AG09309 (cell line): Measurements from ENCODE around the gene B9D2.

ENCODE experiments used
- DNase-seq: peaks from one replicate; pipeline ENCODE4 v3.0.0-alpha.2; 2010; ENCODE audit warnings: low read depth
- H3K4me3 ChIP-seq: 2 replicates; pipeline ENCODE4 v1.5.1; 2011; ENCODE audit warnings: mild to moderate bottlenecking, low read depth, low read length, moderate library complexity; ENCODE audit not compliant: control insufficient read depth
- TF ChIP-seq, protein P1 (sequence below): IDR thresholded peaks from 2 replicates; pipeline ENCODE4 v1.5.1; 2011; ENCODE audit warnings: mild to moderate bottlenecking, low read depth, low read length, inconsistent platforms; ENCODE audit not compliant: insufficient read depth, control insufficient read depth; ENCODE audit errors: missing control alignments

The B9D2 gene

GRCh38 chr19:41408256-41408655 is 44.3 kb upstream of the B9D2 start:
- no peak for DNase-seq
- TF ChIP-seq, protein P1, sequence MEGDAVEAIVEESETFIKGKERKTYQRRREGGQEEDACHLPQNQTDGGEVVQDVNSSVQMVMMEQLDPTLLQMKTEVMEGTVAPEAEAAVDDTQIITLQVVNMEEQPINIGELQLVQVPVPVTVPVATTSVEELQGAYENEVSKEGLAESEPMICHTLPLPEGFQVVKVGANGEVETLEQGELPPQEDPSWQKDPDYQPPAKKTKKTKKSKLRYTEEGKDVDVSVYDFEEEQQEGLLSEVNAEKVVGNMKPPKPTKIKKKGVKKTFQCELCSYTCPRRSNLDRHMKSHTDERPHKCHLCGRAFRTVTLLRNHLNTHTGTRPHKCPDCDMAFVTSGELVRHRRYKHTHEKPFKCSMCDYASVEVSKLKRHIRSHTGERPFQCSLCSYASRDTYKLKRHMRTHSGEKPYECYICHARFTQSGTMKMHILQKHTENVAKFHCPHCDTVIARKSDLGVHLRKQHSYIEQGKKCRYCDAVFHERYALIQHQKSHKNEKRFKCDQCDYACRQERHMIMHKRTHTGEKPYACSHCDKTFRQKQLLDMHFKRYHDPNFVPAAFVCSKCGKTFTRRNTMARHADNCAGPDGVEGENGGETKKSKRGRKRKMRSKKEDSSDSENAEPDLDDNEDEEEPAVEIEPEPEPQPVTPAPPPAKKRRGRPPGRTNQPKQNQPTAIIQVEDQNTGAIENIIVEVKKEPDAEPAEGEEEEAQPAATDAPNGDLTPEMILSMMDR, result no peak
- no peak overlapping the region for H3K4me3 ChIP-seq

GRCh38 chr19:41407271-41407670 is 43.3 kb upstream of the B9D2 start:
- DNase-seq, result no peak
- no peak overlapping the region for H3K4me3 ChIP-seq
- TF ChIP-seq, protein P1, result no peak

GRCh38 chr19:41405776-41406175 is 41.8 kb upstream of the B9D2 start:
- no peak overlapping the region for H3K4me3 ChIP-seq

DNA sequence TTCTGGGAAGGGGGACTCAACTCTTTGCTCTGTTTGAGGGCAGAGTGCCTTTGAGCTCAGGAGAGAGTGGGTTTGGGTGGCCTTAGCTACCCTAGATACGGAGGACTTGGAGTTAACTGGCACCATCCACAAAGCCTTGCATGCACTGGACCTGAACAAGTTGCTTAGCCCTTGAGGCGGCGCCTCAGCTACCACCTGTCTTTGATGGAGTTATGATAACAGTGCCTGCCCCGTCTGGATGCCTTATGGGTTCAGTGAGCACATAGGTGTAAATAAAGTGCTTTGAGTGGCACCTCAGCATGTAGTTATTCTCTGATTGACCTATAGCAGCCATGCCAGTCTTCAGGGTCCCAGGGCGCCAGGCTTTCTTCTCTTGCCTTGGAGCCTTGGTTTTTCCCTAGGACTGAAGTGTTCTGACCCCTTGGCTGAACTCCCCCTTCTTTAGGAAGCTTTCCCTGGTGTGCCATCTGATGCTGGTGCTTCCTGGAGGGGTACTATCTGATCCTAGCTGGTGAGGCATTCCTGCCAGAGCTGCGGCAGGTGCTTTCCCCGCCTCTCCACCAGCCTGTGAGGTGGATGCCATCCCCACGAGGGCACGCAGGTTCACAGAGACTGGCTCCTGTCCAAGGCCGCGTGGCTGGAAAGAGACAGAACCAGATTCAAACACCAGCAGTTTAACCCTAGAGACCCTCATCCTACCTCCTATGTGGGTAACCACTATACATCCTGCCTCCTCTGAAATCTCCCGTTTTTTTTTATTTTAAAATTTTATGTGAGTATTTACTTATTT is 39.4 kb upstream of the B9D2 start:
- TF ChIP-seq, protein P1, result no peak
- DNase-seq, result no peak
- no peak overlapping the region for H3K4me3 ChIP-seq

More at GRCh38 chr19:41405776-41406175, 41.8 kb upstream of the B9D2 start:
- DNase-seq, result no peak
- TF ChIP-seq, protein P1, result no peak

DNA sequence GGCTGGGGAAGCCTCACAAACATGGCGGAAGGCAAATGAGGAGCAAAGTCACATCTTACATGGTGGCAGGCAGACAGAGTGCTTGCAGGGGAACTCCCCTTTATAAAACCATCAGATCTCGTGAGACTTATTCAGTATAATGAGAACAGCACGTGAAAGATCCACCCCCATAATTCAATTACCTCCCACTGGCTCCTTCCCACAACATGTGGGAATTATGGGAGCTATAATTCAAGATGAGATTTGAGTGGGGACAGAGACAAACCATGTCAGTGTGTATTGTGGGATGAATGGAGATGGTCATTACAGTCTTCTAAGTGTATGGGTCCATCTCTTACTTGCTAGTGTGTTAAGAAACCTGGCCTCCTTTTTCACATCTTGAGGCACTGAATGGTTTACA is 38.1 kb upstream of the B9D2 start:
- H3K4me3 ChIP-seq, result no peak overlapping the region
- no peak for DNase-seq
- TF ChIP-seq, protein P1, result no peak

DNA sequence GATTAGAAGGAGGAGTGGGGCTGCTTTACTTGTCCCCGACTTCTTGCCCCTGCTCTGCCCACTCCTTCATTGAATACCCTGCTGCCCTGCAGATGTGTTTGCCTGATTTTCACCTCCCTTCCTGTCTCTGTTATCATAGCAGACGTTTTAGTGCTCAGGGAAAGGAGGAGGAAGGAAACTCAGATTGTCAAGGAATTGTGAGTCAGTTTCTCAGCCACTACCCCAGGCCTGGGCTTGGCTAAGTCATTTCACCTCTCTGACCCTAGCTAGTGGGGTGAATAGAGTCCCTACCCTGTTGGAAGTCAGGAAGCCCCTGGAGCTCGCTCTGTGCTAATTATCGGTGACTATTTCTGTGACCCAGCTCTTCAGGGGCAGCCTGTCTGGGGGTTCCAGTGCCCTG is 37.5 kb upstream of the B9D2 start:
- TF ChIP-seq, protein P1, result no peak
- DNase-seq, result no peak
- no peak overlapping the region for H3K4me3 ChIP-seq

- H3K4me3 ChIP-seq, result no peak overlapping the region
- no peak for DNase-seq
- TF ChIP-seq, protein P1, result no peak
These were observed 35.6 kb upstream of the B9D2 start for GRCh38 chr19:41399525-41399924.
